GM18907 (cell line): ENCODE results near the gene SORL1.

ENCODE experiments used
- ATAC-seq: cut with Tn5 transposase; IDR thresholded peaks from one replicate; pipeline ENCODE4 v1.9.1; 2021; ENCODE audit warnings: mild to moderate bottlenecking, moderate library complexity; ENCODE audit not compliant: unreplicated experiment

Gene SORL1

GRCh38 chr11:121650351-121651256 lies 198.5 kb downstream of the SORL1 start:
- ATAC-seq = no peak

GRCh38 chr11:121651257-121651605 lies 199.1 kb downstream of the SORL1 start:
- ATAC-seq = no peak

GRCh38 chr11:121652971-121653370 lies 200.9 kb downstream of the SORL1 start:
- ATAC-seq = no peak

- ATAC-seq = no peak
These were observed 202.2 kb downstream of the SORL1 start for GRCh38 chr11:121654259-121654842.

GRCh38 chr11:121654843-121655536 lies 202.9 kb downstream of the SORL1 start:
- no peak for ATAC-seq

GRCh38 chr11:121655537-121656327 lies 203.6 kb downstream of the SORL1 start:
- ATAC-seq = peak; percentile 94

GRCh38 chr11:121656328-121657090 lies 204.4 kb downstream of the SORL1 start:
- ATAC-seq = no peak

GRCh38 chr11:121657146-121657545 lies 205.0 kb downstream of the SORL1 start:
- ATAC-seq = no peak

GRCh38 chr11:121659811-121660210 lies 207.7 kb downstream of the SORL1 start:
- ATAC-seq = no peak

GRCh38 chr11:121661880-121662486 lies 209.9 kb downstream of the SORL1 start:
- no peak for ATAC-seq

- ATAC-seq = no peak
These were observed 212.0 kb downstream of the SORL1 start for GRCh38 chr11:121664144-121664543.

GRCh38 chr11:121665206-121665838 lies 213.2 kb downstream of the SORL1 start:
- no peak for ATAC-seq

- ATAC-seq = no peak
These were observed 215.7 kb downstream of the SORL1 start for GRCh38 chr11:121667836-121668235.

- ATAC-seq = no peak
These were observed 217.3 kb downstream of the SORL1 start for GRCh38 chr11:121669422-121669821.

- ATAC-seq = no peak
These were observed 218.2 kb downstream of the SORL1 start for GRCh38 chr11:121670266-121670665.

GRCh38 chr11:121670805-121671282 lies 218.7 kb downstream of the SORL1 start:
- no peak for ATAC-seq

- no peak for ATAC-seq
These were observed 219.4 kb downstream of the SORL1 start for GRCh38 chr11:121671283-121672168.
